Testis (tissue), 2 donors: ENCODE data around the gene CDYL.

Experiments
- POLR2A ChIP-seq: fragments of 450-650 bp; IDR thresholded peaks from one replicate; pipeline ENCODE4 v1.6.1; 2017; ENCODE audit warnings: antibody characterized with exemption, mild to moderate bottlenecking, moderate library complexity
- TF ChIP-seq, protein P1 (sequence below), 3 experiments: fragments of 450-650 bp in 2 of 3; fragments of 200-600 bp in 1 of 3; sonication (generic) in 1 of 3; IDR thresholded peaks; one replicate each; pipeline ENCODE4 v1.5.1; 2016 to 2019; ENCODE audit warnings: antibody characterized with exemption in 3 of 3, mild to moderate bottlenecking in 2 of 3, moderate library complexity in 1 of 3

DNA sequence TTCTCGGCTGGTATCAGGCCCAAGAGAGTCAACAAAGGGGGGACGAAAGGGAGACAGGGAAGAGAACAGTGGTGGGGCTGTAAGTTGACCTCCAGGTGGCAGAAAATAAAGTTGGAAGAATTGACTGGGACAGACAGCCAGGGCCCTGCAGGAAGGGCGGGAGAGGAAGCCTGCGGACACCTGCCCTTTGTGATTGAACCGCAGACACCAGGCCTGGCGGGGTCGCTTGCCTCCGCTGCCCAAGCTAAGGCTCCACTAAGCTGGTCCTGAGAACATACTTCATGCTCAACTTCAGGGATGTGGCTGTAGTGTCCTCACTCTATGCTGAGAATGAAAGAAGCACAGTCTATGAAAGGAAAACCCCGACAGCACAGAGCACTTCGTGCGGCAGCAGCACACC is 173.9 kb downstream of the CDYL start:
- TF ChIP-seq, protein P1, sequence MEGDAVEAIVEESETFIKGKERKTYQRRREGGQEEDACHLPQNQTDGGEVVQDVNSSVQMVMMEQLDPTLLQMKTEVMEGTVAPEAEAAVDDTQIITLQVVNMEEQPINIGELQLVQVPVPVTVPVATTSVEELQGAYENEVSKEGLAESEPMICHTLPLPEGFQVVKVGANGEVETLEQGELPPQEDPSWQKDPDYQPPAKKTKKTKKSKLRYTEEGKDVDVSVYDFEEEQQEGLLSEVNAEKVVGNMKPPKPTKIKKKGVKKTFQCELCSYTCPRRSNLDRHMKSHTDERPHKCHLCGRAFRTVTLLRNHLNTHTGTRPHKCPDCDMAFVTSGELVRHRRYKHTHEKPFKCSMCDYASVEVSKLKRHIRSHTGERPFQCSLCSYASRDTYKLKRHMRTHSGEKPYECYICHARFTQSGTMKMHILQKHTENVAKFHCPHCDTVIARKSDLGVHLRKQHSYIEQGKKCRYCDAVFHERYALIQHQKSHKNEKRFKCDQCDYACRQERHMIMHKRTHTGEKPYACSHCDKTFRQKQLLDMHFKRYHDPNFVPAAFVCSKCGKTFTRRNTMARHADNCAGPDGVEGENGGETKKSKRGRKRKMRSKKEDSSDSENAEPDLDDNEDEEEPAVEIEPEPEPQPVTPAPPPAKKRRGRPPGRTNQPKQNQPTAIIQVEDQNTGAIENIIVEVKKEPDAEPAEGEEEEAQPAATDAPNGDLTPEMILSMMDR (IDR thresholded peaks at IDR 0.05) = no peak
- no peak for TF ChIP-seq POLR2A
